AG04450 (cell line): ENCODE data around the gene FBXW4. TPM values are rescaled to one million over a fixed set of nuclear protein-coding genes. Genes with fewer than 3 reads are reported as not detected.

ENCODE experiments used
- CTCF ChIA-PET: fragments of 300-600, 350-600 bp; formaldehyde crosslinking; extraction: SDS; loops from one replicate; lab custom pipeline; 2022; ENCODE audit warnings: antibody characterized with exemption, inconsistent platforms; lab: Charles Lee
- POLR2A ChIA-PET: fragments of 350-600 bp; formaldehyde crosslinking; extraction: SDS; loops from one replicate; lab custom pipeline; 2021; ENCODE audit warnings: antibody characterized with exemption, inconsistent platforms; lab: Yijun Ruan, JAX
- DNase-seq: peaks from one replicate; pipeline ENCODE4 v3.0.0-alpha.2; 2011; ENCODE audit warnings: low read depth, low spot score
- H3K27ac ChIP-seq: one replicate; pipeline ENCODE4 v1.5.1; 2012; ENCODE audit warnings: low read depth, low read length, control low read depth
- H3K27me3 ChIP-seq: one replicate; pipeline ENCODE4 v1.6.0; 2012; ENCODE audit warnings: low read length; ENCODE audit not compliant: control insufficient read depth, insufficient read depth
- H3K4me3 ChIP-seq: 2 replicates; pipeline ENCODE4 v1.5.1; 2011; ENCODE audit warnings: mild to moderate bottlenecking, low read depth, low read length, control low read depth
- H3K9me3 ChIP-seq: 2 replicates; pipeline ENCODE4 v1.5.1; 2012; ENCODE audit warnings: low read length; ENCODE audit not compliant: control insufficient read depth, insufficient read depth
- CTCF ChIP-seq: IDR thresholded peaks from 2 replicates; pipeline ENCODE4 v1.5.1; 2011; ENCODE audit warnings: low read depth, low read length, control low read depth, inconsistent platforms
- polyA plus RNA-seq: library from polyadenylated mRNA; depleted of rRNA; stranded (reverse); fragments of >200 nt; gene quantifications from 2 replicates; pipeline ENCODE4 v1.2.3, GENCODE V29; 2011

The FBXW4 gene
- polyA plus RNA-seq, 1 experiment = 18.3 TPM

GRCh38 chr10:101721806-101722205 is 26.8 kb upstream of the FBXW4 start:
- no peak overlapping the region for H3K27ac ChIP-seq
- H3K9me3 ChIP-seq = no peaks in the 10 kb centered on the region
- POLR2A ChIA-PET = interaction anchor here (0.6 kb wide), 1 partner anchor 13 kb away, joined by 4 read pairs; no protein-coding TSS in a partner anchor
- no peak overlapping the region for H3K4me3 ChIP-seq
- TF ChIP-seq CTCF = no peak
- peaks cover 37% of the 10 kb centered on the region for H3K27me3 ChIP-seq
- no peak for DNase-seq
- CTCF ChIA-PET = no interaction called here

- ChIA-PET CTCF (no interaction called here), POLR2A (no interaction called here)
- TF ChIP-seq CTCF = no peak
- DNase-seq = no peak
- Histone ChIP-seq H3K27ac (no peak overlapping the region), H3K27me3 (peaks cover 30% of the 10 kb centered on the region), H3K9me3 (no peaks in the 10 kb centered on the region), H3K4me3 (no peak overlapping the region)
Measured at GRCh38 chr10:101720606-101721230, 25.7 kb upstream of the FBXW4 start.

GRCh38 chr10:101718690-101719275 is 23.8 kb upstream of the FBXW4 start:
- Histone ChIP-seq H3K27ac (no peak overlapping the region), H3K4me3 (no peak overlapping the region), H3K9me3 (no peaks in the 10 kb centered on the region), H3K27me3 (peaks cover 20% of the 10 kb centered on the region)
- TF ChIP-seq CTCF = no peak
- ChIA-PET CTCF (interaction anchor here (1.1 to 1.2 kb wide), 2 partner anchors 9 to 62 kb away, joined by 3 read pairs; no protein-coding TSS in a partner anchor), POLR2A (no interaction called here)
- DNase-seq = no peak

GRCh38 chr10:101716891-101717659 is 22.1 kb upstream of the FBXW4 start:
- POLR2A ChIA-PET = no interaction called here
- Histone ChIP-seq H3K9me3 (no peaks in the 10 kb centered on the region), H3K27ac (no peak overlapping the region), H3K27me3 (peaks cover 15% of the 10 kb centered on the region), H3K4me3 (no peak overlapping the region)
- CTCF ChIA-PET = no interaction called here
- no peak for TF ChIP-seq CTCF
- no peak for DNase-seq

GRCh38 chr10:101712997-101713396 is 18.0 kb upstream of the FBXW4 start:
- no peak for TF ChIP-seq CTCF
- DNase-seq = no peak
- ChIA-PET CTCF (no interaction called here), POLR2A (no interaction called here)
- no peak overlapping the region for H3K27ac ChIP-seq
- no peaks in the 10 kb centered on the region for H3K9me3 ChIP-seq
- no peaks in the 10 kb centered on the region for H3K27me3 ChIP-seq
- no peak overlapping the region for H3K4me3 ChIP-seq
